Cardiac muscle cell (in vitro differentiated cells and primary cell): Measurements from ENCODE around the gene MOGAT3. TPM values are rescaled to one million over a fixed set of nuclear protein-coding genes. Genes with fewer than 3 reads are reported as not detected.

ENCODE experiments used
- DNase-seq, 2 donors: peaks; one replicate each; pipeline versions ENCODE4 v3.0.0 to v3.0.0-alpha.2; 2010 to 2017; ENCODE audit warnings: low read depth in 1 of 2, low spot score in 1 of 2
- H3K27ac ChIP-seq: fragments of 200-600 bp; sonication (generic); 2 replicates; pipeline ENCODE4 v1.5.1; 2016
- H3K27me3 ChIP-seq: fragments of 200-600 bp; sonication (generic); 2 replicates; pipeline ENCODE4 v1.6.0; 2016; ENCODE audit warnings: control low read depth
- H3K36me3 ChIP-seq: fragments of 200-600 bp; sonication (generic); 2 replicates; pipeline ENCODE4 v1.5.1; 2016; ENCODE audit warnings: control low read depth
- H3K4me1 ChIP-seq: fragments of 200-600 bp; sonication (generic); 2 replicates; pipeline ENCODE4 v1.8.1; 2017; ENCODE audit warnings: low read depth, mild to moderate bottlenecking, mixed run types
- H3K4me3 ChIP-seq: fragments of 200-600 bp; sonication (generic); 2 replicates; pipeline ENCODE4 v1.5.1; 2016; ENCODE audit warnings: mild to moderate bottlenecking
- H3K9me3 ChIP-seq: fragments of 200-600 bp; sonication (generic); 2 replicates; pipeline ENCODE4 v1.5.1; 2017; ENCODE audit warnings: low read depth, mild to moderate bottlenecking, control low read depth
- polyA plus RNA-seq: library from polyadenylated mRNA; unstranded; fragments of >200 nt; fragmentation: Nextera tagmentation; extraction: Ambion mirVana; gene quantifications from 2 replicates; pipeline ENCODE4 v1.2.1, GENCODE V29; 2016
- total RNA-seq: library from RNA; depleted of rRNA; stranded (reverse); fragments of >200 nt; gene quantifications from 2 replicates; pipeline ENCODE4 v1.2.3, GENCODE V29; 2016
- TF ChIP-seq, protein P1 (sequence below): IDR thresholded peaks from 2 replicates; pipeline ENCODE4 v1.5.1; 2012; ENCODE audit warnings: low read depth, mild to moderate bottlenecking, low read length

Gene MOGAT3
- total and polyA plus RNA-seq, 2 experiments from 2014 or later = not detected

DNA sequence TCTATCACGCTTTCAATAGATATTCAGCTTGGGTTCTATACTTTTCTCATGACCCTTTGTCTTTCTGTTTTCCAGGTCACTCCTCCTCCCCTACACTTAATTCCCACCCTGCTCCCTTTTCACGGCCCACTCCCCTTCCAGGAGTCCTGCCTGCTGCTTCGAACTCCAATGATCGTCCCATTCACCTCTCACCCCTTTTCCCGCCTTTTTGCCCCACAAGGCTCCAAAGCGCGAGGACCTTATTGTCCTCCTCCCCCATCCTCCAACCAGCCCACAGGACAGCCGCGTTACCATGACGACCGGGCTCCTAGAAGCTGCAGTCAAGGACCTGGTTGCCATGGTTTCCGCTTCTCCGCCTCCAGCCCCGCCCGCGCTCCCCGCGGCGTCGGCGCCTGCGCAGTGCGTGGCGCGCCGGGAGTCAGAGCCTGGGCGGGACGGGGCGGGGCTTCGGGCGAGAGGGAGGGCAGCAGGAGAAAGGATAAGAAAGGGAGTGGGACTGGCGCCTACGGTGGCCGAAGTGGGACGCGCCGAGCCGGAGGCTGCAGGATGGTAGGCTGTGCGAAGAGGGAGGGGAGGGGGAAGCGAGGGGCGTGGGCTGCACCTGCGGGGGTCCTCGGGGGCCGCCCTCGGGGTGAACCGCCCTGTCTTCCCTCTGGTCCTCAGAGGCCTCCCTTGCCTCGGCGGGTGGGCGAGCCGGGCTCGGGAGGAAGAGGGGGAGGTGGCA, 46.7 kb downstream of the MOGAT3 start, which contains the start of gene AP1S1:
Gene AP1S1 (plus strand): TSS at position 508 of the 724 bp plus-strand sequence. CDS start 39 bp downstream, at position 547.
- Histone ChIP-seq H3K27me3 (no peaks in the 10 kb centered on the region), H3K9me3 (no peaks in the 10 kb centered on the region), H3K27ac (no peak within 1 kb of the TSS), H3K4me3 (peak within 1 kb of the TSS; percentile 86), H3K4me1 (no peaks in the 10 kb centered on the region), H3K36me3 (no peaks in the 10 kb centered on the region)
- peak; percentile 95 for DNase-seq
- TF ChIP-seq, protein P1, sequence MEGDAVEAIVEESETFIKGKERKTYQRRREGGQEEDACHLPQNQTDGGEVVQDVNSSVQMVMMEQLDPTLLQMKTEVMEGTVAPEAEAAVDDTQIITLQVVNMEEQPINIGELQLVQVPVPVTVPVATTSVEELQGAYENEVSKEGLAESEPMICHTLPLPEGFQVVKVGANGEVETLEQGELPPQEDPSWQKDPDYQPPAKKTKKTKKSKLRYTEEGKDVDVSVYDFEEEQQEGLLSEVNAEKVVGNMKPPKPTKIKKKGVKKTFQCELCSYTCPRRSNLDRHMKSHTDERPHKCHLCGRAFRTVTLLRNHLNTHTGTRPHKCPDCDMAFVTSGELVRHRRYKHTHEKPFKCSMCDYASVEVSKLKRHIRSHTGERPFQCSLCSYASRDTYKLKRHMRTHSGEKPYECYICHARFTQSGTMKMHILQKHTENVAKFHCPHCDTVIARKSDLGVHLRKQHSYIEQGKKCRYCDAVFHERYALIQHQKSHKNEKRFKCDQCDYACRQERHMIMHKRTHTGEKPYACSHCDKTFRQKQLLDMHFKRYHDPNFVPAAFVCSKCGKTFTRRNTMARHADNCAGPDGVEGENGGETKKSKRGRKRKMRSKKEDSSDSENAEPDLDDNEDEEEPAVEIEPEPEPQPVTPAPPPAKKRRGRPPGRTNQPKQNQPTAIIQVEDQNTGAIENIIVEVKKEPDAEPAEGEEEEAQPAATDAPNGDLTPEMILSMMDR = no peak

DNA sequence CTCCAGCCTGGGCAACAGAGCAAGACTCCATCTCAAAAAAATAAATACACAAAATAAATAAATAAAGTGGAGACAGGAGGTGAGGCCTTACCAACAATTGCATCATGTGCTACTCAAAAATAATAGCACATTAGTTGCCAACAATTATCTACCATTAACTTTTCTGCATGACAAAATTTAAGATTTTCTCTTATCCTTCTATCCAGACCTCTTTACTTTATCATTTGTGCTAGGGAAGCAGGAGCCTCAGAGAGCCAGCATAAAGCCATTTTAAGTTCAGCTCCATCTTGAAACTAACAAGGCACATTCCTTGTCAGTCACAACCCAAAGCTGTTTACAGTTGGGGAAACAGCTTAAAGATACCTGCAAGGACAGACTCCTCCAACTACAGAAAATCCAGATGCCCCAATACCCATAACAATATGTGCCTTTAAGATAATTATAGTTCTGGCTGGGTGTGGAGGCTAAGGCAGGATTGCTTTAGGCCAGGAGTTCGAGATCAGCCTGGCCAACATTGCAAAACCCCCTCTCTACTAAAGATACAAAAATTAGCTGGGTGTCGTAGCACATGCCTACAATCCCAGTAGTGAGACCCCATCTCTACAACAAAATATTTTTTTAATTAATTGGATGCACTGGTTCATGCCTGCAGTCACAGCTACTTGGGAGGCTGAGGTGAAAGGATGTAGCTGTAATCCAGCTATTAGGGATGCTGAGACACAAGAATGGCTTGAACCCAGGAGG, 48.8 kb downstream of the MOGAT3 start:
- H3K4me1 ChIP-seq = no peaks in the 10 kb centered on the region
- TF ChIP-seq, protein P1 = no peak
- H3K4me3 ChIP-seq = no peak overlapping the region
- no peaks in the 10 kb centered on the region for H3K9me3 ChIP-seq
- no peak for DNase-seq
- H3K27ac ChIP-seq = no peak overlapping the region
- H3K27me3 ChIP-seq = no peaks in the 10 kb centered on the region
- no peaks in the 10 kb centered on the region for H3K36me3 ChIP-seq

Other genes with a start within 250 kb of the MOGAT3 start
- gene MUC12, start 231.5 kb downstream of the MOGAT3 start, total RNA-seq = 2.4 TPM in 1 of 2 replicates, not detected in the other
- not detected in 2 replicates for gene MUC12, start 231.5 kb downstream of the MOGAT3 start, polyA plus RNA-seq
- not detected in 2 replicates for gene MUC17, start 181.0 kb downstream of the MOGAT3 start, total RNA-seq
- not detected in 2 replicates for gene MUC17, start 181.0 kb downstream of the MOGAT3 start, polyA plus RNA-seq
- 5.7 and 12.9 TPM in 2 replicates for gene TRIM56, start 115.6 kb downstream of the MOGAT3 start, total RNA-seq
- gene TRIM56, start 115.6 kb downstream of the MOGAT3 start, polyA plus RNA-seq = 11.6 and 18.5 TPM in 2 replicates
- gene SERPINE1, start 73.9 kb downstream of the MOGAT3 start, total RNA-seq = 1.1 and 1.6 TPM in 2 replicates
- gene SERPINE1, start 73.9 kb downstream of the MOGAT3 start, polyA plus RNA-seq = 1.9 and 5.7 TPM in 2 replicates
- 51.5 and 59.5 TPM in 2 replicates for gene AP1S1, start 46.6 kb downstream of the MOGAT3 start, total RNA-seq
- 10.1 and 13.8 TPM in 2 replicates for gene AP1S1, start 46.6 kb downstream of the MOGAT3 start, polyA plus RNA-seq
- gene VGF, start 35.5 kb downstream of the MOGAT3 start, total RNA-seq = 0.99 and 1.2 TPM in 2 replicates
- gene VGF, start 35.5 kb downstream of the MOGAT3 start, polyA plus RNA-seq = 0.18 and 0.69 TPM in 2 replicates
- gene NAT16, start 20.7 kb downstream of the MOGAT3 start, total RNA-seq = 0.27 TPM in 1 of 2 replicates, not detected in the other
- gene NAT16, start 20.7 kb downstream of the MOGAT3 start, polyA plus RNA-seq = not detected in 2 replicates
- 45.1 and 52.7 TPM in 2 replicates for gene PLOD3, start 16.5 kb upstream of the MOGAT3 start, total RNA-seq
- gene PLOD3, start 16.5 kb upstream of the MOGAT3 start, polyA plus RNA-seq = 67.9 and 73.1 TPM in 2 replicates
- 86.7 and 138 TPM in 2 replicates for gene ZNHIT1, start 17.1 kb upstream of the MOGAT3 start, total RNA-seq
- 93.4 and 109 TPM in 2 replicates for gene ZNHIT1, start 17.1 kb upstream of the MOGAT3 start, polyA plus RNA-seq
- 2.7 and 4.3 TPM in 2 replicates for gene CLDN15, start 36.8 kb upstream of the MOGAT3 start, total RNA-seq
- 2.8 and 3.2 TPM in 2 replicates for gene CLDN15, start 36.8 kb upstream of the MOGAT3 start, polyA plus RNA-seq
- gene FIS1, start 44.0 kb upstream of the MOGAT3 start, total RNA-seq = 333 and 338 TPM in 2 replicates
- gene FIS1, start 44.0 kb upstream of the MOGAT3 start, polyA plus RNA-seq = 266 and 283 TPM in 2 replicates
- 36.4 and 36.6 TPM in 2 replicates for gene IFT22, start 120.8 kb upstream of the MOGAT3 start, total RNA-seq
- 64.7 and 65.4 TPM in 2 replicates for gene IFT22, start 120.8 kb upstream of the MOGAT3 start, polyA plus RNA-seq
- gene COL26A1, start 161.8 kb upstream of the MOGAT3 start, total RNA-seq = 14.8 and 44.8 TPM in 2 replicates
- gene COL26A1, start 161.8 kb upstream of the MOGAT3 start, polyA plus RNA-seq = 12.5 and 36.7 TPM in 2 replicates